HG02623 (cell line): ENCODE results near the gene NAV2.

ENCODE experiments used
- ATAC-seq: cut with Tn5 transposase; IDR thresholded peaks from one replicate; pipeline ENCODE4 v1.9.1; 2021; ENCODE audit warnings: moderate library complexity; ENCODE audit not compliant: unreplicated experiment

Gene NAV2

GRCh38 chr11:20161923-20162744 lies 449.5 kb downstream of the NAV2 start:
- ATAC-seq: no peak

DNA sequence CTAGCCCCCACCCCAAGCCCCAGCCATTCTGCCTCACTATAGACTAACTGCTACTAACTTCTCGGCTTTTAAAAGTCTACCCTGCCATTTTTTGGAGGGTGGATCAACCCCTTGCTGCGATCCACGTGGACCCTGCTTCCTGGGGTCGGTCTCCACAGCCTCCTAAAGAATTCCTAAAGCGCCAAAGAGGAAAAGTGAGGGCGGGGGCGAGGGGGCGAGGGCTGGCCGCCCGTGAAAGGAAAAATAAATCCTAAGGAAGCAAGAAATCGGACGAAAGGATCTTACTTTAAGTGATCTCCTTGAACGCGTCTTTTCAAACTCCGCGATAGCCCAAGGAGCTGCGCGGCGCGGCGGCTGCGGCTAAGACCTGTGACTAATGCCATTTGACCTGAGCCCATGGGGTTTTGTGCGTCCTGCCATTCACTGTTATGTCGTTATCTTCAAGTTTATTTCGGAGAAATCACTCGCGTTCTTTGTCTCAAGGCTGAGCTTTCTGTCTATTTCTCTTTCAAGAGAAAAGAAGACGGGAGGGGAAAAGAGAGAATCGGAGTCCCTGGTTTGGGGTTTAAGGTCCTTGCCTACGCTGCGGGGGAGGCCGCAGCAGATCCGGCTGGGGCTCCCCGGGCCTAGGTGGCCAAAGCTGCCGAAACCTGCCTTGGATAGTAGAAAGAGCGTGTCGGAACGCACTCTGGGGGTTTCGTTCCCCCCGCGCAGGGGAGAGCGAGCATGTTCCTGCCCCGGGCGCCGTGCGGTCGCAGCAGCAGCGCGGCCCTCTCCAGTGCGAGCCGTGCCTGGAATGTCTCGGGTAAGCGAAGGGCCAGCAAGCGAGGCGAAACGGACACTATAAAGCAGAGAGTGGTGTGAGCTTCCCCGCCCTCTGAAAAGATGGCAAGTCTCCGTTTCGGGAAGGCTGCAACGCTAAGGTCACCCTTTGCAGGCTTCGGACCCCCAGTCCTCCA lies 450.5 kb downstream of the NAV2 start:
- no peak for ATAC-seq

GRCh38 chr11:20163783-20164481 lies 451.3 kb downstream of the NAV2 start:
- ATAC-seq: no peak
